Keratinocyte (primary cell): ENCODE measurements around the gene SLC25A25. TPM values are rescaled to one million over a fixed set of nuclear protein-coding genes. Genes with fewer than 3 reads are reported as not detected.
A peak's percentile ranks its signal among the peaks of the same experiment; 100 is the strongest.

Experiments
- DNase-seq: peaks from one replicate; pipeline ENCODE4 v3.0.0-alpha.2; 2011; ENCODE audit warnings: low read depth, missing footprints, low spot score
- FAIRE-seq: peaks from 2 replicates; lab custom pipeline; 2011; peaks lifted over from hg19 to GRCh38; lab: Jason Lieb, UNC
- H2AFZ ChIP-seq: 2 replicates; pipeline ENCODE4 v1.6.0; 2012; ENCODE audit warnings: low read length, control low read depth, inconsistent platforms; ENCODE audit not compliant: control insufficient read depth
- H3K27ac ChIP-seq: 2 replicates; pipeline ENCODE4 v1.5.1; 2011; ENCODE audit warnings: low read length; ENCODE audit not compliant: control insufficient read depth, insufficient read depth
- H3K27me3 ChIP-seq: 3 replicates; pipeline ENCODE4 v1.6.0; 2011; ENCODE audit warnings: low read length; ENCODE audit not compliant: control insufficient read depth, insufficient read depth; ENCODE audit errors: extremely low read depth
- H3K36me3 ChIP-seq, 2 experiments: 2 replicates in 1 of 2; 3 replicates in 1 of 2; pipeline ENCODE4 v1.5.1; 2011; ENCODE audit warnings: low read length in 2 of 2, mild to moderate bottlenecking in 1 of 2; ENCODE audit not compliant: control insufficient read depth in 2 of 2, insufficient read depth in 2 of 2; ENCODE audit errors: extremely low read depth in 1 of 2
- H3K4me1 ChIP-seq: 3 replicates; pipeline ENCODE4 v1.5.1; 2011; ENCODE audit warnings: low read length; ENCODE audit not compliant: control insufficient read depth, insufficient read depth; ENCODE audit errors: extremely low read depth
- H3K4me2 ChIP-seq: 3 replicates; pipeline ENCODE4 v1.6.0; 2011; ENCODE audit warnings: low read depth, low read length; ENCODE audit not compliant: control insufficient read depth, insufficient read depth; ENCODE audit errors: extremely low read depth
- H3K4me3 ChIP-seq, 3 experiments: fragments of 200-600 bp in 1 of 3; sonication (generic) in 1 of 3; 2 replicates in 2 of 3; 3 replicates in 1 of 3; pipeline ENCODE4 v1.5.1; 2011 to 2016; ENCODE audit warnings: low read length in 3 of 3, mild to moderate bottlenecking in 3 of 3, control low read depth in 2 of 3, inconsistent platforms in 1 of 3, low read depth in 1 of 3, mixed read lengths in 1 of 3, mixed run types in 1 of 3, moderate library complexity in 1 of 3; ENCODE audit not compliant: control insufficient read depth in 2 of 3, insufficient read depth in 2 of 3; ENCODE audit errors: extremely low read depth in 1 of 3
- H3K79me2 ChIP-seq: 2 replicates; pipeline ENCODE4 v1.6.0; 2012; ENCODE audit warnings: low read length; ENCODE audit not compliant: control insufficient read depth, insufficient read depth
- H3K9ac ChIP-seq: 3 replicates; pipeline ENCODE4 v1.6.0; 2011; ENCODE audit warnings: low read length; ENCODE audit not compliant: control insufficient read depth, insufficient read depth; ENCODE audit errors: extremely low read depth
- H3K9me1 ChIP-seq: 3 replicates; pipeline ENCODE4 v1.6.0; 2011; ENCODE audit warnings: low read length; ENCODE audit not compliant: control insufficient read depth, insufficient read depth; ENCODE audit errors: extremely low read depth
- H3K9me3 ChIP-seq: 2 replicates; pipeline ENCODE4 v1.5.1; 2012; ENCODE audit warnings: low read depth, low read length; ENCODE audit not compliant: control insufficient read depth
- H4K20me1 ChIP-seq: 3 replicates; pipeline ENCODE4 v1.6.0; 2011; ENCODE audit warnings: low read length; ENCODE audit not compliant: control insufficient read depth, insufficient read depth; ENCODE audit errors: extremely low read depth
- EZH2 ChIP-seq: IDR thresholded peaks from one replicate; pipeline ENCODE4 v1.6.1; 2012; ENCODE audit warnings: inconsistent platforms, mild to moderate bottlenecking, low read length, moderate library complexity
- dilution Hi-C: fragments of 300-500 bp; cut with MboI; formaldehyde crosslinking; loops from one replicate; pipeline ENCODE4 v1.7.0; 2020; ENCODE audit warnings: low sequenced_read_pairs; ENCODE audit not compliant: extremely low pct_ligation_motif_present
- polyA plus RNA-seq, 5 experiments: library from polyadenylated mRNA; depleted of rRNA in 3 of 5; stranded (reverse) in 3 of 5; stranded (forward) in 1 of 5; unstranded in 1 of 5; fragments of >200 nt; gene quantifications; 1 replicate in 1 of 5; 2 replicates in 3 of 5; 3 replicates in 1 of 5; pipeline versions ENCODE4 v1.2.1 to v1.2.3, GENCODE V29; 2011 to 2012; ENCODE audit warnings: missing spikeins in 2 of 5, low read depth in 1 of 5, low replicate concordance in 1 of 5
- TF ChIP-seq, protein P1 (sequence below), 3 experiments: IDR thresholded peaks in 1 of 3; conservative IDR thresholded peaks in 1 of 3; optimal IDR thresholded peaks in 1 of 3; 2 replicates in 2 of 3; 3 replicates in 1 of 3; pipeline versions ENCODE3 to v1.5.1; 2011; ENCODE audit warnings: low read length in 3 of 3, mild to moderate bottlenecking in 3 of 3, moderate library complexity in 2 of 3, control low read depth in 1 of 3, inconsistent platforms in 1 of 3; ENCODE audit not compliant: insufficient read depth in 2 of 3; ENCODE audit errors: extremely low read depth in 1 of 3

Gene SLC25A25
- polyA plus RNA-seq, 1 donor (not counting 4 experiments of a cell fraction or from before 2014, with no cell fraction given), result 6.5 TPM

DNA sequence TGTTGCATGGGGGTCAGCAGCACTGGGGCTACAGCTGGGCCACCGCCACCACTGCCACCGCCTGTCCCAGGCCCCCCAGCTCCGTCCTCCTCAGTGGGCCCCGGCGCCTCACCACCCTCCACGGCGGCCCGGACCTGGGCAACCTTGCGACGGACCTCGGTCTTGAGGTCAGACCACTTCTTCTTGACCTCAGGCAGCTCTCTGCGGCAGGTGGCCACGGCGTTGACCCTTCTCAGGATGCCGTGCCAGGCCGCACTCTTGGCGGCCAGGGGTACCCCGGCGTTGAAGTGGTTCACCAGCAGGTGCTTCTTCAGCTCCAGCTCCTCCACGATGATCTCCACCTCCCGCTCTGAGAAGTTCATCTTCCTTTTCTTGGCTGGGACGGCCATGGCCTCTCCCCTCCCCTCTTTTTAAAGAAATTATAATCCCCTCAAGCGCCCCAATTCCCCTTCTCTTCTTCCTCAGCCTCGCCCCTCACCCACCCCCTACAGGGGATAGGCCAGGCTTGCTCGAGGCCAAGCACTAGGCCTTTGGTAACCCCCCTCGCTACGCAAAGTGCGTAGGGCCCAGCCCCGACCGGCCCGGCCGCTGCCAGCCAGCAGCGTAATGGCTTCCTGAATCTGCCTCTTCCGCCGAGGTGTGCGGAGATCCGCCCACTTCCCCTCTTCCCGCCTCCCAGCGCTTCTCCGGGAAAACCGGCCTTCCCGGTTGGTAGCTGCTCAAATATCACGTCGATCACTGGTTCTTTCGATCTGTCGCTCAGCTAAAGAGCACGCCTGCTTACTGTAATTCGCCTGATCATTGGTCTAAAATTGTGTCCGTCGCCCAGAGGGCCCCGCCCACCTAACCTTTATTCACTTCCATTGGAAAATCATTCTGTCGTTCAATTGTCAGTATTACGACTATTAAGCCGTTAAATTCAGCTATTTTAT, 1.1 kb upstream of the SLC25A25 start, which contains the start of gene NAIF1:
Gene NAIF1 (minus strand): TSS at position 608 of the 932 bp plus-strand sequence. CDS start 219 bp downstream, at position 389.
- dilution Hi-C loops, result loop anchor here (25.0 kb wide), 1 partner anchor 130 kb away; the partner anchor contains the start of genes DPM2 and PIP5KL1
- FAIRE-seq (peak; percentile 66), DNase-seq (peak; percentile 97)
- TF ChIP-seq, protein P1, sequence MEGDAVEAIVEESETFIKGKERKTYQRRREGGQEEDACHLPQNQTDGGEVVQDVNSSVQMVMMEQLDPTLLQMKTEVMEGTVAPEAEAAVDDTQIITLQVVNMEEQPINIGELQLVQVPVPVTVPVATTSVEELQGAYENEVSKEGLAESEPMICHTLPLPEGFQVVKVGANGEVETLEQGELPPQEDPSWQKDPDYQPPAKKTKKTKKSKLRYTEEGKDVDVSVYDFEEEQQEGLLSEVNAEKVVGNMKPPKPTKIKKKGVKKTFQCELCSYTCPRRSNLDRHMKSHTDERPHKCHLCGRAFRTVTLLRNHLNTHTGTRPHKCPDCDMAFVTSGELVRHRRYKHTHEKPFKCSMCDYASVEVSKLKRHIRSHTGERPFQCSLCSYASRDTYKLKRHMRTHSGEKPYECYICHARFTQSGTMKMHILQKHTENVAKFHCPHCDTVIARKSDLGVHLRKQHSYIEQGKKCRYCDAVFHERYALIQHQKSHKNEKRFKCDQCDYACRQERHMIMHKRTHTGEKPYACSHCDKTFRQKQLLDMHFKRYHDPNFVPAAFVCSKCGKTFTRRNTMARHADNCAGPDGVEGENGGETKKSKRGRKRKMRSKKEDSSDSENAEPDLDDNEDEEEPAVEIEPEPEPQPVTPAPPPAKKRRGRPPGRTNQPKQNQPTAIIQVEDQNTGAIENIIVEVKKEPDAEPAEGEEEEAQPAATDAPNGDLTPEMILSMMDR (optimal IDR thresholded peaks at IDR 0.05 in 1 of 3, IDR thresholded peaks at IDR 0.05 in 1 of 3, conservative IDR thresholded peaks at IDR 0.05 in 1 of 3; ENCODE audit: extremely low read depth in 1 of 3, insufficient read depth in 2 of 3, low read length in 3 of 3), result no peak
- no peak for TF ChIP-seq EZH2
- peaks cover 20% of the 10 kb centered on the region for H3K4me1 ChIP-seq
- no peaks in the 10 kb centered on the region for H4K20me1 ChIP-seq
- H3K27me3 ChIP-seq, result no peaks in the 10 kb centered on the region
- H2AFZ ChIP-seq, result peak within 1 kb of the TSS; percentile 89
- H3K9ac ChIP-seq, result peak within 1 kb of the TSS; percentile 96
- H3K27ac ChIP-seq, result peak within 1 kb of the TSS; percentile 99
- peaks cover 39% of the 10 kb centered on the region for H3K79me2 ChIP-seq
- peak within 1 kb of the TSS; percentile 97 for H3K4me2 ChIP-seq
- no peaks in the 10 kb centered on the region for H3K9me3 ChIP-seq
- H3K9me1 ChIP-seq, result no peaks in the 10 kb centered on the region
- peak within 1 kb of the TSS; percentile 77 to 97 (median 90) for H3K4me3 ChIP-seq
- H3K36me3 ChIP-seq, result peaks cover 0 to 3% of the 10 kb centered on the region in 2 experiments

DNA sequence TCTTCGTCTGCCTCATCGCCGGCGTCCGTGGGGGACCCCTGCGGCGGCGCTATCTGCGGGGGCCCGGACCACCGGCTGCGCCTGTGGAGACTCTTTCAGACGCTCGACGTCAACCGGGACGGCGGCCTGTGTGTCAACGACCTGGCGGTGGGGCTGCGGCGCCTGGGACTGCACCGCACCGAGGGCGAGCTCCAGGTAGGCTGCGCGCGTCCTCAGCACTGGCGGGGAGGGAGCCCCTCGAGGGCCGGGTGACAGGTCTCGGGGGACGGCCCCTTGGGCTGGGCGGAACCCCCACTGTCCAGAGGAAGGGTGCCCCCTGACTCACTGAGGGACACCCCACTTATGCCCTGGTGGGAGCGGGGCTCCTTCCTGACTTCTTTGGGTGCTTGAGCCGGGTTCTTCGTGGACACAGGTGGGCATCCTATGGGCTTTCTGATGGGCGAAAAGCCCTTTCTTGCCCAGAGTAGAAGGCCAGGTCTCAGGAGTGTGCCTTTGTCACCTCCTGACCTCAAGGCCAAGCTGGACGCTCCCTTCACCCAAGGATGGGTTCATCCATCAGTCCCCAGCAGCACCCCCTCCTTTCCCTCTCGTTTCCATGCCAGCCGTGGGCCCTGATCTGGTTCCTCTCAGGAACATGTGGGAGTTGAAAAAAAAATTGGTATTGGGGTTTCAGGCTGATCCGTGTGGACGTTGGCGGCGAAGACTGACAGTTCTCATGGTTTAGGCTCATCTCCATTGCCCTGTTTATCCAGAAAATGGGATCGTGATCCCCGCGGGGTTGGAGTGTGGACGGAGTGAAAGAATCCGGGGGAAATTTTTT, 564 bp downstream of the SLC25A25 start:
- H3K4me1 ChIP-seq, result peaks cover 31% of the 10 kb centered on the region
- H3K9ac ChIP-seq, result peak overlapping the region; percentile 82
- peak overlapping the region; percentile 67 for H2AFZ ChIP-seq
- H3K27ac ChIP-seq, result peak overlapping the region; percentile 64
- H3K27me3 ChIP-seq, result no peaks in the 10 kb centered on the region
- FAIRE-seq (no peak), DNase-seq (no peak)
- dilution Hi-C loops, result loop anchor here (25.0 kb wide), 1 partner anchor 131 kb away; the partner anchor contains the start of genes DPM2 and PIP5KL1
- peak overlapping the region; percentile 77 to 97 (median 90) for H3K4me3 ChIP-seq
- H3K4me2 ChIP-seq, result peak overlapping the region; percentile 95
- H4K20me1 ChIP-seq, result no peaks in the 10 kb centered on the region
- H3K79me2 ChIP-seq, result peaks cover 50% of the 10 kb centered on the region
- no peaks in the 10 kb centered on the region for H3K9me3 ChIP-seq
- TF ChIP-seq, protein P1 (optimal IDR thresholded peaks at IDR 0.05 in 1 of 3, IDR thresholded peaks at IDR 0.05 in 1 of 3, conservative IDR thresholded peaks at IDR 0.05 in 1 of 3; ENCODE audit: extremely low read depth in 1 of 3, insufficient read depth in 2 of 3, low read length in 3 of 3), result no peak
- no peak for TF ChIP-seq EZH2
- H3K9me1 ChIP-seq, result peaks cover 4% of the 10 kb centered on the region
- peaks cover 0 to under 1% of the 10 kb centered on the region in 2 experiments for H3K36me3 ChIP-seq
